Measurements from ENCODE around the gene ZNF440. TPM values are rescaled to one million over a fixed set of nuclear protein-coding genes. Genes with fewer than 3 reads are reported as not detected.

Gene ZNF440
- total RNA-seq, 4 donors from 2014 or later, result 28.0 to 87.2 (median 40.7) TPM

DNA sequence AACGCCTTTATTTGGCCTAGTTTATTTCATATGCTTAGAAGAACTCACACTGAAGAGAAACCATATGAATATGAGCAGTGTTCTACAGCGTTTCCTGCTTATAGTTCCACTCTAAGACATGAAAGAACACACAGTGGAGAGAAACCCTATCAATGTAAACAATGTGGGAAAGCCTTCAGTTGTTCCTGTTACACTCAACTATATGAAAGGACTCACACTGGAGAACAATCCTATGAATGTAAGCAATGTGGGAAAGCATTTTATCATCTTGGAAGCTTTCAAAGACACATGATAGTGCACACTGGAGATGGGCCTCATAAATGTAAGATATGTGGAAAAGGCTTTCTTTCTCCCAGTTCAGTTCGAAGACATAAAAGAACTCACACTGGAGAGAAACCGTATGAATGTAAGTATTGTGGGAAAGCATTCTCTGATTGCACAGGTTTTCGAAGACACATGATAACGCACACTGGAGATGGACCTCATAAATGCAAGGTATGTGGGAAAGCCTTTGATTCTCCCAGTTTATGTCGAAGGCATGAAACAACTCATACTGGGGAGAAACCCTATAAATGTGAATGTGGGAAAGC, 33.5 kb upstream of the ZNF440 start:
- Histone ChIP-seq H3K4me1 (no peaks in the 10 kb centered on the region), H3K9me3 (peaks cover 0 to 84% (median 23%) of the 10 kb centered on the region in 4 donors), H3K36me3 (peaks cover 0 to 60% (median 15%) of the 10 kb centered on the region in 3 donors), H3K4me3 (no peak overlapping the region), H3K27me3 (no peaks in the 10 kb centered on the region), H3K27ac (no peak overlapping the region)
- no peak for TF ChIP-seq POLR2A (IDR thresholded peaks at IDR 0.05)
- TF ChIP-seq, protein P1, sequence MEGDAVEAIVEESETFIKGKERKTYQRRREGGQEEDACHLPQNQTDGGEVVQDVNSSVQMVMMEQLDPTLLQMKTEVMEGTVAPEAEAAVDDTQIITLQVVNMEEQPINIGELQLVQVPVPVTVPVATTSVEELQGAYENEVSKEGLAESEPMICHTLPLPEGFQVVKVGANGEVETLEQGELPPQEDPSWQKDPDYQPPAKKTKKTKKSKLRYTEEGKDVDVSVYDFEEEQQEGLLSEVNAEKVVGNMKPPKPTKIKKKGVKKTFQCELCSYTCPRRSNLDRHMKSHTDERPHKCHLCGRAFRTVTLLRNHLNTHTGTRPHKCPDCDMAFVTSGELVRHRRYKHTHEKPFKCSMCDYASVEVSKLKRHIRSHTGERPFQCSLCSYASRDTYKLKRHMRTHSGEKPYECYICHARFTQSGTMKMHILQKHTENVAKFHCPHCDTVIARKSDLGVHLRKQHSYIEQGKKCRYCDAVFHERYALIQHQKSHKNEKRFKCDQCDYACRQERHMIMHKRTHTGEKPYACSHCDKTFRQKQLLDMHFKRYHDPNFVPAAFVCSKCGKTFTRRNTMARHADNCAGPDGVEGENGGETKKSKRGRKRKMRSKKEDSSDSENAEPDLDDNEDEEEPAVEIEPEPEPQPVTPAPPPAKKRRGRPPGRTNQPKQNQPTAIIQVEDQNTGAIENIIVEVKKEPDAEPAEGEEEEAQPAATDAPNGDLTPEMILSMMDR (IDR thresholded peaks at IDR 0.05), result no peak
- DNase-seq, result no peak

DNA sequence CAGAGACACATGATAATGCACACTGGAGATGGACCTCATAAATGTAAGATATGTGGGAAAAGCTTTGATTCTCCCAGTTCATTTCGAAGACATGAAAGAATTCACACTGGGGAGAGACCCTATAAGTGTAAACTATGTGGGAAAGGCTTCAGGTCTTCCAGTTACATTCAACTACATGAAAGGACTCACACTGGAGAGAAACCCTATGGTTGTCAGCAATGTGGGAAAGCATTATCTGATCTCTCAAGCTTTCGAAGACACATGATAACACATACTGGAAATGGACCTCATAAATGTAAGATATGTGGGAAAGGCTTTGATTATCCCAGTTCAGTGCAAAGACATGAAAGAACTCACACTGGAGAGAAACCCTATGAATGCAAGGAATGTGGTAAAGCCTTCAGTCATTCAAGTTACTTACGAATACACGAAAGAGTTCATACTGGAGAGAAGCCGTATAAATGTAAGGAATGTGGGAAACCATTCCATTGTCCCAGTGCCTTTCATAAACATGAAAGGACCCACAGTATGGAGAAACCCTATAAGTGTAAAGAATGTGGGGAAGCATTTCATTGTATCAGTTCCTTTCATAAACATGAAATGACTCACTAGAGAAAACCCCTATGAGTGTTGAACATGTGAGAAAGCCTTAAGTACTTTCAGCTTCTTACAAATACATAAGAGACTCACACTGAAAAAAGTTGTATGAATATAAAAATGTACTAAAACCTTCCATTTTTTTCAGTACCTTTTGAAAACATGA, 32.6 kb upstream of the ZNF440 start:
- Histone ChIP-seq H3K27ac (no peak overlapping the region), H3K27me3 (no peaks in the 10 kb centered on the region), H3K4me3 (no peak overlapping the region), H3K4me1 (no peaks in the 10 kb centered on the region), H3K9me3 (peaks cover 0 to 81% (median 23%) of the 10 kb centered on the region in 4 donors), H3K36me3 (peaks cover 0 to 60% (median 15%) of the 10 kb centered on the region in 3 donors)
- TF ChIP-seq POLR2A (IDR thresholded peaks at IDR 0.05), result no peak
- TF ChIP-seq, protein P1 (IDR thresholded peaks at IDR 0.05), result no peak
- DNase-seq, result no peak

DNA sequence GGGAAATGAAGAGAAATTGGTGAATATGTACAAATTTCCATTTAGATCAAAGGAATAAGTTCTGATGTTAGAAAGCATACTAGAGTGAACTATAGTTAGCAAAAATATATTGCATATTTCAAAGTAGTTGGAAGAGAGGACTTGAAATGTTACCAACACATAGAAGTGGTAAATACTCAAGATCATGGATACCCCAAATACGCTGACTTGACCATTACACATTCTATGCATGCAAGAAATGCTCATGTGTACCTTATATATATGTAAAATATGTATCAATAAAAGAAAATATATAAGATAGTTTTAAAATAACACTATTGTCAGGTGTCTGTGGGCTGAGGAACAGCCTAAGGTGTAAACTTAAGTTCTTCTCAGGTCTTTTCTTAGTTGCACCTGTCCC, 30.3 kb upstream of the ZNF440 start:
- Histone ChIP-seq H3K4me3 (no peak overlapping the region), H3K9me3 (peaks cover 0 to 82% (median 20%) of the 10 kb centered on the region in 4 donors), H3K36me3 (peaks cover 0 to 38% (median 11%) of the 10 kb centered on the region in 3 donors), H3K27ac (no peak overlapping the region), H3K4me1 (no peaks in the 10 kb centered on the region), H3K27me3 (no peaks in the 10 kb centered on the region)
- DNase-seq, result no peak
- TF ChIP-seq, protein P1 (IDR thresholded peaks at IDR 0.05), result no peak
- TF ChIP-seq POLR2A (IDR thresholded peaks at IDR 0.05), result no peak

DNA sequence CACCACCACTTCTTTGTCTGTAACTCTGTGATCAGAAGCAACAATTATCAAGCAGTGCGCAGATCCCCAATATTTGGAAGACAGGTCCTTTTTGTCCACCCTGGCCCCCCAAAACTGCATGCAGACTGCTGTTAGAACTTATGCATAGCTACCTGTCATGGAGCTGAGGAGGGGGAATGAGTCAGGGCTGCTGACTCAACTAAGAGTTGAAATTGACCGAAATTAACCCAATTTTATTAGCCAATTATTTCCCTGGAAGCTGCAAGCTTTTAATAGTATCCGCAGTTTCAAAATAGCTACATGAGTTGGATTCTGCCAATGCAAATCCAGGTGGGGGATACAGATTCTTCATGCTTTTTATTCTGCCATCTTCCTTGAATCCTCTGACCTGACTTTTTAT, 29.7 kb upstream of the ZNF440 start:
- no peak overlapping the region for H3K27ac ChIP-seq
- peaks cover 0 to 80% (median 18%) of the 10 kb centered on the region in 4 donors for H3K9me3 ChIP-seq
- no peaks in the 10 kb centered on the region for H3K27me3 ChIP-seq
- TF ChIP-seq, protein P1 (IDR thresholded peaks at IDR 0.05), result no peak
- no peak for TF ChIP-seq POLR2A (IDR thresholded peaks at IDR 0.05)
- H3K4me1 ChIP-seq, result no peaks in the 10 kb centered on the region
- H3K4me3 ChIP-seq, result no peak overlapping the region
- peaks cover 0 to 32% (median 11%) of the 10 kb centered on the region in 3 donors for H3K36me3 ChIP-seq
- DNase-seq, result no peak

DNA sequence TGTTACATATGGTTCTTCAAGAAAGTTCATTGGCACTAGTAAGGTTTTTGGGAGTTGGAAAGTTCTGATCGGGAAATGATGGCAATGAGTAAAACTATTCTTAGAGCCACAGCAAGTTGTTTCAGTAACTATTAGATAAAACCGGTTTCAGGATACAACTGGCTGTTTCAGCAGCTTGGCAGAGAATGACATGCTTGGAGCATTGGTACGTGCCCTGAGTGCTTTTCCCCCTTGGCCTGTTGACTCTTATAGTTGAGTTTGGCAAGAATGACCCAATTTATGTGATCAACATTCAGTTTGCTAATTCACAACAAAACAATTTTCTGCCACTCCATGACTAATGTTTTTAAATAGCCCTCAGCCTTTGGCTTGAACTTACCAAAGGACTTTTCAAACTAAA, 26.5 kb upstream of the ZNF440 start:
- TF ChIP-seq POLR2A (IDR thresholded peaks at IDR 0.05), result no peak
- TF ChIP-seq, protein P1 (IDR thresholded peaks at IDR 0.05), result no peak
- peaks cover 0 to 2% (median under 1%) of the 10 kb centered on the region in 3 donors for H3K36me3 ChIP-seq
- DNase-seq, result no peak
- H3K27ac ChIP-seq, result no peak overlapping the region
- H3K4me1 ChIP-seq, result no peaks in the 10 kb centered on the region
- H3K9me3 ChIP-seq, result peaks cover 0 to 55% (median 6%) of the 10 kb centered on the region in 4 donors
- no peaks in the 10 kb centered on the region for H3K27me3 ChIP-seq
- no peak overlapping the region for H3K4me3 ChIP-seq
